NOMO-1 treated with dmso at 0.1 percent for 144 hours (cell line): ENCODE measurements around the gene PLEKHG1.

Experiments used
- DNase-seq: peaks from one replicate; lab custom pipeline; 2025; ENCODE audit not compliant: unreplicated experiment; lab: John Stamatoyannopoulos, UW

The PLEKHG1 gene

DNA sequence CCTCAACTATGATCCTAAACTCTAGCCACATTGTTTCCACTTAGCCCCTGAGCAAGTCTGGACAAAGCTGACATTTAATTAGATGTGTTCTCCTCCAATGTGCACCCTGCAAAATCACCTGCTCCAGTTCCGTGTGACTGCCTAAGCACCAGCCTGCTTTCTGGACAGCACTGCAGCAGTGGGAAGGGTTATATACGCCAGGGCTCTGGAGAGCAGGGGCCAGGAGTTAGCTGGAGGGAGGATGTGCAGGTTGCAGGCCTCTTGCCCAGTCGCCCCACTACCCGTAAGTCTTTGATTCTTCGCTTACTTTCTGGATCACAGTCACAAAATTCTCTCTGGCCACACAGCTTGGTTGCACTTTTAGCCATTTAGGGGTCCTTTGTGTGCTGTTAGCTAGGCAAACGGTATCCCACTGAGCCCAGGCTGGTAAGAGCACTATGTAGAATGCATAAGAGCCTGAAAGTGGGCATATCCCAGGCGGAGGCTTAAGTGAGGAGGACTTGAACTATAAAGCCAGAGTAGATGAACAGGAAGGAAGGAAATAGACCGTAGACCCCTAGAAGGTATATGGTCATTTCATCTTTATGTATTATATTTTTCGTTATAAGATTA, 10.7 kb upstream of the PLEKHG1 start:
- no peak for DNase-seq

DNA sequence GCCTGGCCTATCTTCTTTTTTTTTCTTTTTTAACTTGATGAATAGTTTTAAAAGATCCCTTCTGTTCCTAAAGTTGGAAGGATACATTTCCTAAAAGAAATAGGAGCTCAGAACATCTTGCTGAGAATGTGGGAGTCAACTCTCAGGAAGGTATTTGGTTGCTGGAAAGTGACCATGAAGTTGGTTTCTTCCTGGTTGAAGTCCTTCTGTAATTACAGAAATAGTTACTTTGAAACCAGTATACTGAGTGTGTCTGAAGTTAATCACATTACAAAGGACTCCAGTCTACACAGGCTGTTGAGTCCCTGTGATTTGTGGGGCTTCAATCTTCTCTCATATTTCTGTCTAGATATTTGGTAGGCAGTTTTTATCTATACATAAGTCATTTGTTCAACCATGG, 9.8 kb upstream of the PLEKHG1 start:
- no peak for DNase-seq

DNA sequence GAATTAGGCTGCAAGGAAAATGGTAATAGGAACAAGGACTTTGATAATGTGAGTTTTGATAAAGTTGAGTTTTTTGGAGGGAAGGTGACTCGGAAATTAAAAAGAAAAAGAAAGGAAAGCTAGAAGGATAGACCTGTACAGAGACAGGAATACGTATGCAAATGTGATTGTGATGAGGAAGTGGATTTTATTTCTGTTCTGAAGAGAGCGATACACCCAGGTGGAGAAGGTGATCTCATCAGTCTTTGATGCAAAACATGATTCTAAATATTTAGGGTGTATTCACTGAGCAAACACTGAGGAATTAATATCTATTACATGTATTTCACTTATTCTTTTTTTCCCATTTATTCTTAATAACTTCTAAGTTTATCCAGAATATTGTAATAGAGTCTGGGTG, 9.2 kb upstream of the PLEKHG1 start:
- DNase-seq = no peak

DNA sequence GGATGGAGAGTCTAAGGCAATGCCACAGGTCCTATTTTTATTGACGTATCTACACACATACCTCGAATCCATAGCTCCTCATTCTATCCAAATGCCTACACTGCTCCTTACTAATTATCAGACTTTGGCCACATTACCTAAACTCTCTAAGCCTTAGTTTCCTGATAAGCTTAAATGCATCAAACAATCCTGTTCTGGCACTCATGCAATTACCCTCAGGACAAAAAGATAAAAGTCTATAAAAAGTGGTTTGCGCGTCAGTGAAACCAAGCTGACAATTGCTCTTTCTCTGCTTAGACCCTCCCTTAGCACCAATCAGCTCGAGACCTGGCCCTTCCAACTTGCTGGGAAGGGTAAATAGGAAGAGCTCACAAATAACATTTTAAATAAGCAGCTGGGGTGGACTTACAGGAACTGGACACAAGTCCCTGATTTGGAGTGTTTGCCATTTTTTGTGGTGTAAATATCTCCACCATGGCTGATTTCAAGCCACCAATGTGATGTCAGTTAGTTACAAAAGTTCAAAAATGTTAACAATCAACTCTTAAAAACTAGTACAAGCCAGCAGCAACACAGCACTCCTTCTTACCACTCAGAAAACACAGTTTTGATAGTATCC, 7.2 kb upstream of the PLEKHG1 start:
- DNase-seq = no peak

DNA sequence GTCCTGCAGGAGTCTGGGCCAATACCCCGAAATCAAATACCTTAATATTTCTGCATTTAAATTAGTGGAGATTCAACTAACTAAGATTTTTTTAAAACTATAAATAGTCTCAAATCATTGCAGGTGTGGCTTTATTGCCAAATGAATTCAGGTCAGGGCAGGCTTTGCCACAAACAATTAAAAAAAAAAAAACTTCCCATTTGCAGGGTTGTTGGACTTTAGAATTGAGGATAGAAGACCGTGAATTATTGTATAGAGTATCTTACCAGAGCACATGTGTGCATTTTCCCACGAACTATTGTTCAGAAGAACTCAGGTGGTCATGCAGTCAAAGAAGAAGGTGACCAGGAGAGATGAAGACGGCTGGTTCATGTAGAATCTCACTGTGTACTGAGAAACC, 6.6 kb upstream of the PLEKHG1 start:
- no peak for DNase-seq

DNA sequence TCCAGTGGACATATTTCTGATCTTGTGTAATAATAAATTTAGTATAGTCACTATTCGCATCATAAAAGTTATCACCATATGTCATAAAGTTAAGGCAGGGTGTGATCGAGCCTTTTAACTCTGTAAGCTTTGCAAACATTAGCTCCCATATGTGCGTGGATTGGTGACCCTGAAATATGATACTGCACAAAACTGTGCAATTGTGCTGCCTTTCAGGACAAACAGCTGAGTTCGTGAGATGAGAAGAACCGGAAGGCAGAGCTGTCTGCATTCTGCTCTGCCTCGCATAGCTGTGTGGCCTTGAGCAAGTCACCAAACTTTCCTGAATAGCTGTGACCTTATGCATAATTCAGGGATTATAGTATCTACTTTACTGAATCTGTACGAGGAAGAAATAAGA, 3.2 kb upstream of the PLEKHG1 start:
- no peak for DNase-seq

DNA sequence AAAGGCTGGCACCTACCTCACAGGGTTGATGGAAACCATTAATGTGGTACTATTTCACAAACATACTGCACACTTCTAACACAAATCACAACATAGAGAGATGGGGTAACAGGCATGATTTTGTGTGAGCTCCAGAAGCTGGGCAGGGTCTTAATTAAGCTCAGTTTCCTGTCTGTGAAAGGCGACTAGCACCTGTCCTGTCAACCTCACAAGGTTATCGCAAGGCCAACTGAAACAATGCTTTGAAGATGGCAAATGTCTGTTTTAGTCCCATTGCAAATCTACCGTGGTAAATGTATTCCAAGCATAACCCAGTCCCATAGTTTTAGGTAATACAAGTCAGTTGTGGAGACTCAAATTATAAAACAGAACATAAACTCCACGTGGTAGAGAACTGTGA, 1.3 kb upstream of the PLEKHG1 start:
- DNase-seq = no peak

DNA sequence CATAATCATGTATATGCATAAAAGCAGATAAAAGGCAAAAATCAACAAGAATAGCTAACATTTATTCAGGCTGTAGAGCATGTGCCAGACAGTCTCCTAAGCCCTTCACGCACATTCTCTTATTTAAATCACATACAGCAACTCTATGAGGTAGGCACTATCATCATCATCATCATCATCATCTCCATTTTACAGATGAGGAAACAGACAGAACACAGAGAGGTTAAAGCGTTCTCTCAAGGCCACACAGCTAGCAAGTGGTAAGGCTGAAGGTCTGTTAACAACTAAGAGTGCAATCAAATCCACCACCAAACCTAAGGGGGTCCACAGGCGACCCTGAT, 857 bp upstream of the PLEKHG1 start:
- DNase-seq = no peak

DNA sequence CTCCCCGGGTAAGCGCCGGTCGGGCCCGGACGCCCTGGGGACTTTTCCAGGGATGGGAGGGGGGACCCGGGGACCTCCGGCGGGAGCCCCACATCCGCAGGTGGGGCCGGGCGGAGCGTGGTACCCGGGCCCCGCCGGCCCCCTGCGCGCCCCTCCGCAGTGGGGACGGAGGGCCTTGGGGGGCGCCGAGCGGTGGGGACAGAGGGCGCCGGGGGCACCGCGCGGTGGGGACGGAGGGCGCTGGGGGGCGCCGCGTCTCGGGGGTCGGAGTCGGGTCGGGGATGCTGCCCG, 270 bp downstream of the PLEKHG1 start:
- DNase-seq = no peak

DNA sequence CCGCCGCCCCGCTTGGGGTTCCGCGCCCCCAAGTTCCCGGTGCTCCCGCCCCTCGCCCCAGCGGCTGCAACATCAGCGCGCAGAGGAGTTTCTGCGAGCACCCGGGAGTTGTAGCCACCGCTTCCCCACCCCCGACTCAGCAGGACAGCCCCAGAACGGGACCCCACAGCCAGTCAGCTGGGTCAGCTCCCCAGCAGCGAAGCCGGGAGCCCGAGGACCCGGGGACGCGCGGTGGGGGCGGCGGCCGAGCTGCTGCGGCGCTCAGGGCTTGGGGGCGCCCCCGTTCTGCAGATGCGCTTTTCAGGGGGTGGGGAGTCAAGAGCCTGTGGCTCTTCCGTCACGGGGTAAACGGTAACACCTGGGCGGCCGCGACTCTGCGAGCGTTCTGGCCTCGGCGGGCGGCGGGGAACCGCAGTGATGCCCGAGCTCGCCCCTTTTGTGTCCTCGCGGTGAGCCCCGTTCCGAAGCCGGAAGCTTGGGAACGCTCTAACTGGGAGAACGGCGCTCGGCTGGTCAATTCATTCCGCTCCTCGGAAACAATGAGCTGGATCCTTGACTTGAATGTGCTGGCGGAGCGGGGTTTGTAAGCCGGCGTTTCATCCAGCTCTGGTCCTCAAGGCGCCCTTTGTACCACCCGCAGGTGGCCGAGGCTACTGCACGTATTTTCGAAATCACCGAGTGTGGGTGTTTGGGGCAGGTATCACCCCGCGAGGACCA, 774 bp downstream of the PLEKHG1 start:
- no peak for DNase-seq

DNA sequence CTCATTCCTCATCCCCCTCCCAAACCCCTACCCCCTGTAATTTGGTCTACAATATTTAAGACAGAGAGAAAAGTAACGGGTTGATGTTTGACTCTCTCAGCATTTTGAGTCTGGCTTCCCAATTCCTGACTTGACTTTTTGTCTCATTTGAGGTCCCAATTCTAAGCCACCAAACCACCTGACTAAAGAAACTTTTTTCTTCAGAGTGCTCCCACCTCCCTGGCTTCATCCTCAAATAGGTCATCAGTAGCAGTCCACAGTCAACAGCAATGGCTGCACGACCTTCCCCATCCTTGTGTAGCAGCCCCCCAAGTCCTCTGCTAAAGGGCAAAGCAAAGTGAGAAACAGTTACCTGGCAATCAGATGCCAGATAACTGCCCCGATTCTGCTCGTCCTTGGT, 1.8 kb downstream of the PLEKHG1 start:
- DNase-seq = no peak

DNA sequence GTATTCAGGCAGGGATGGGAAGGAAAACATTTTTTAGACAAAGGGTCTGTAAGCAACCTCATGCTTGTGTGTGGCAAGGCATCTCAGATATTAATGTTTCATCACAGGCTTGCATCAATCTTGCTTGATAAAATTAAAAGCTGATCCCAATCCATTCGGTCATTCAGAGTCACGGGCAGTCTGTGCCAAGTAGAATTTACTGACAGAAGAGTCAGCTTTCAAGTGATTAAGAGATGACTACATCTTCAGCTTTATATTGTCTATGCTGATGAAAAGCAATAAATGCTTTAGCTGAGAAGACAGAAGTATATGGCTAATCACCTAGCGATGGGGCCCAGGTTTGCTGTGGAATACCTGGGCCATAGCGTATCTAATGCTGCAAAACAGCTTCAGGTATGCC, 3.5 kb downstream of the PLEKHG1 start:
- DNase-seq = no peak

DNA sequence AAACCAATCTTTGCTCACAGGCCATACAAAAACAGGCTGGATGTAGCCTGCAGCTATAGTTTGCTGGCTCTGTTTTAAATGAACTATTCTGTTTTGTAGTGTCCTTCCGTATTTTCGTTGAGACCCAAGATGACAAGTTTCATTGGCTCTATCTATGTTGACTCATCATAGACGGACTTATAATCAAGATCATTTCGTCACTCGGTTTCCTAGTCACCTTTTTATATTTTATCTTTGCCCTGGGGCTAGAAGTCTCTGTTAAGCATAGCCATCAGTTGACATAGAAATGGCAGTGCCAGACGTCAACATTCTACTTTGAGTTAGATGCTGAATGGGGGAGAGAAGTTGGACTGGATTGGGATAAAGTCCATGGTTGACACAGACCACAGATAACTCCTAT, 4.8 kb downstream of the PLEKHG1 start:
- no peak for DNase-seq

DNA sequence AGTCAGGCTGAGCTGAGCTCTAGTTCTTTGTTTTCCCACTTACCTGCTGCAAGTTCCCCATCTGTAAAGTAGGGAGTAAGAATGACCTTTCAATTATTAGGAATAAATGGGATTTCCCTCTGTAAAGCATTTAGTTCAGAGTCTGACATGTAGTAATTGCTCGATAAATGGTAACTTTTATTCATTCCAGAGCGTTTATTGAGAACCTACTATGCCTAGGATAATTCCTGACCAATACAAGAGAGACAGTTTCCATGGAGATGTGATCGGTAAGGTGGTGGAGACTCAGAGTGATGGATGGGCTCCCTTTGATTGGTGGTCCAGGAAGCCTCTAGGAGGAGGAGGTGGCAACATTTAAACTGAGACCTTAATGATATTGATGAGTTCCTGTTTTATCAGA, 5.6 kb downstream of the PLEKHG1 start:
- DNase-seq = no peak

DNA sequence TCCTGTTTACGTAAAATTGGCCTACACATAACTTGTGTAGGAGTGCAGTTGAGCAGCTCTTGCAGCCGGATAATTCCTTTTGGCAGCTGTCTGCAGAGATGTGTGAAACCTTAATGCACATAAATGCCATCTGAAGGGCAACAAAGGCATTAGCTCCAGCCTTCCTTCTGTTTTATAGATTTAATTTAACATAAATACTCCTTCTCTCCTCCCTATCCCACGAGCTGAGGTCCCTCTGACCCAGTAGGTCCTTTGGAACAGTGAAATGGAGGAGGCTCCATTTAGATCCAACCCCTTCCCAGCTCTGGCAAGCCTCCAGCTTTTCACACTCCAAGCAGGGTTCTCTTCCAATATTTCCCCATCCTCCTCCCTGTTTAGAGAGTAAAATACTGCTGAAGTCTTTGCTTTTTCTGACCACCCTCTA, 6.5 kb downstream of the PLEKHG1 start:
- DNase-seq = no peak

DNA sequence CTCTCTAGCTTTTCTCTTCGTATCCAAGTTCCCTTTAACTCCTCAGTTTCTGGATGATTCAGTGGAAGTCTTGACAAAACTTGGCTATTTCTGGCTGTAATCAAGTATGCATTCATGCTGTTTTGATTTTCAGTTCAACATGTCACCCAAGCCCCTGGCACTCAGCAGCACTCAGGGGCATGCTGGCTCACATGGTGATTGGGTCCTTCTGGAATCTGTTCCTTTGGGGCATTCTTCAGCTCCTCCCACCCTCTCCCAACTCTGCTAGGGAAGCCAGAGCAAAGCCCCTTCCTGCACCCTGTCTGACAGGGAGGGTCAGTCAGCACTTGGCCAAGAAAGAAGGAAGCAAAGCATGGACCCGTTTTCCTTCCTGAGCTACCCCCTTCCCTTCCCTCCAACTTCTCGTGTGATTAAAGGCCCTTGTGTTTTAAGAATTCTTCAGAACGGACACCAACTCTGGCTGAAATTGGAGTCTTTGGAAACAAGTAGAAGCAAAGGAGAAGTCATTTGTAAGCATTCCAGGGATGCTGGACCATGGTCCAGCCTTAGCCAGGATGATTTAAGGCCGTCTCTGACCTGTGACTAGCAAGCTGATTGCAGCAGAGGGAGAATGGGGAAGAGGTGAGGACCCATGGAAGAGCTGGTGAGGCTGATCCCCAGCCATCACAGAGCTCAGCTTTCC, 7.1 kb downstream of the PLEKHG1 start:
- DNase-seq = no peak

DNA sequence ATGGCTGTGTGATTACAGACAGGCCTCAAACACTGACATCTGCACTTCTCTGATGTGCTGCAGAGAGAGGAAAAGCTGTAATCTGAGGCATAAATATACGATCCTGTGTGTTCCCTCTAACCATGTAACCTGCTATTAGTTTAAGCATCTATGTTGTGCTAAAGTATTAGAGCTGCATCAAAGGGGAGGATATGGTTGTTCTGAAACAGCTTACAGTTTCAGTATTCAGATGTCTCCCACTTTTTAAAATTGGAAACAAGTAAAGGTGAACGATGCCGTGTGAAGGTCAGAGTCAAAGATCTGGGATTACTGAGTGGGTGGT, 7.6 kb downstream of the PLEKHG1 start:
- no peak for DNase-seq

DNA sequence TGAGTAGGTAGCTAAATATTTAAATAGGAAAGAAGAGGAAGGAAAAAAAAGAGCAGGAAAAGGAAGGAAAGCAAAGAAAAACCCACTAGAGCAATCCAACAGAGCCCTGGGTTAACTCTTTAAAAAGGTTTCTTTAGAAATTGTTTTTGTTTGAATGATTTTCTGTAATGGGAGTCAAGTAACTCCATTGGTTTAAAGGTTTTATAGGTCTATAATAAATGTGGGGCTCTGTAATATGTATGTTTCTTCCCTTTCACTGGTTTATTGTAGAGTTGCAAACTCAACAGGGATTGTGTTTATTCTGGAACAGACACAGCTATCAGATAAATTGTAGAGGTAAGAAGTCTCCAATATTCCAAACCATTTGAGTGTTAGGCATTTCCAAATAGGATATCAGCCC, 10.9 kb downstream of the PLEKHG1 start:
- no peak for DNase-seq

DNA sequence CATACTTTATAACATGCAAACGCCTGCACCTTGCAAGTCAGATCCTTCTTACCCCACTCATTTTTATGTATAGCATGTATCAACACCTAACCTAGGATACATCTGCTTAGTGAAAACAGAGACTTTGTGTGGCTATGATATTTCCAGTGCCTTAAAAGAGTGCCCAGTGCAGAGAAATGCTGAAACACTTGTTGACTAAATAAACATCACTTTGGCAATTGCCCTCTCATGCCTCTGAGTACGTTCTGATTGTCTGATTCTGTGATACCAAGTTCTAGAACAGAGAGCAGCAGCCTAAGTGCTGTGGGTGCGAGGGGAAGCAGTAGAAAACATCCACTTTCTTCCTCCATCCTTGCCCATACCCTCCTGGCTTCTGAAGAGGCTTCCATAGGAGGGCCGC, 13.6 kb downstream of the PLEKHG1 start:
- no peak for DNase-seq

DNA sequence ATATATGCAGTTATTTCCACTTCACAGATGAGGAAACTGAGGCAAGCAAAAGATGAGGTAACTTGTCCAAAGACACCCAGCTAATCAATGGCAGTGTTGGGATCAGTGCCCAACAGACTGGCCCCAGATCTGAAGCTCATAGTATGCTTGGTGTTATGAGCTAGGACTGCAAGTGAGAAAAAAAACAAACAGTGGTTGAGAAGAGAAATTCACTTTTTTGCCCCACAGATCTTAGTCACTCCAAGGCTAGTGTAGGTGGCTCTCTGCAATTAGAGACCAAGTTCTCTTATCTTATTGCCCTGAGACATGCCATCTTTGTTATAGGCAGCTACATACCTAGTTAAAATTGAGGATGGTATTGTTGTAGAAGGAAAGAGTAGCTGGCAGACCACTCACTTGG, 16.3 kb downstream of the PLEKHG1 start:
- no peak for DNase-seq

DNA sequence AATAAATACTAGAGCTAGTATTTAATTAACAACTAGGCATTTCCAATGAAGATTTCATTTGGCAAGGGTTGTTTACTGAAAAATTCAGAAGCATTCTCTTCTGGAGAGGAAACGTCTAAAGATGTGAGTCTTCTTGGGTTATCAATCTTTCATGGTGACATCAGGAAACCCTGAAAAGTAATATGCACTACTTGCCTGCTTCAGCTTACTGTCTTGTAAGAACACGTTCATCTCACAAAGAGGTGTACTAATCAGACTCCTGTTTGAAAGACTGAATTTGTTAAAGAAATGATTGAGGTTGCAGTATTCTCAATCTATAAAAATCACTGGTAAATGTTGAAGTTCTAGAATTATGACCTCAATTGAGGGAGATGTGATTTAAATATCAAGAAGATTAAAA, 16.9 kb downstream of the PLEKHG1 start:
- no peak for DNase-seq

DNA sequence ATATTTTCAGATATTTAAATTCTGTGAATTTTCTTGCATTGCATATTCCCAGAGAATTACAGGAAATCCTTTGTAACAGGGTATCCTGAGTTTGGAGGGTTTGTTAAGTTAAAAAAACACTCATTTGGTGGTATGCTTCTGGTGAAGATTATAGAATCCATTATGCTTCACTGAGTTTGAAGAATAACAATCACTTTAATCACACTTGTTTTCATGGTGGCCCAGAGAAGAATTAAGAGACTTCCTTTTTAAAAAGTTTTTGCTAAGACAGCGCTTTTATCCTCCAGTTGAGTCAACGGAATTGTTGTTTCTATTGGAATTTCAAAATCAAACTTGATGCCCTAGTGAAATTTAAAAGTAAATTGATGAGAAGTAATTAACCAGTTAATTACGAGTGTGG, 17.4 kb downstream of the PLEKHG1 start:
- DNase-seq = no peak
